A549 (cell line): Measurements from ENCODE around the gene PNMT. TPM values are rescaled to one million over a fixed set of nuclear protein-coding genes. Genes with fewer than 3 reads are reported as not detected.

Source experiments
- ATAC-seq, 2 experiments: fragments of 200-7000 bp in 1 of 2; fragments of >200 bp in 1 of 2; cut with Nextera tagmentation in 1 of 2; cut with Tn5 transposase in 1 of 2; 3 replicates each; pipeline versions ENCODE4 v1.8.0 to v1.9.1; 2018 to 2020; ENCODE audit warnings: mild to moderate bottlenecking in 1 of 2, moderate library complexity in 1 of 2
- CTCF ChIA-PET: fragments of 300-600 bp; sonication (Branson Sonifier 250); formaldehyde crosslinking; extraction: SDS; loops from one replicate; lab custom pipeline; 2021; ENCODE audit warnings: antibody characterized with exemption, inconsistent platforms; lab: Yijun Ruan, JAX
- POLR2A ChIA-PET: fragments of 350-600 bp; formaldehyde crosslinking; extraction: SDS; loops from one replicate; lab custom pipeline; 2021; ENCODE audit warnings: antibody characterized with exemption, inconsistent platforms; lab: Yijun Ruan, JAX
- DNase-seq, 2 experiments: peaks; one replicate each; pipeline versions ENCODE4 v3.0.0 to v3.0.0-alpha.2; 2011 to 2016; ENCODE audit warnings: low read depth in 1 of 2, low spot score in 1 of 2
- FAIRE-seq: peaks from 2 replicates; lab custom pipeline; 2011; peaks lifted over from hg19 to GRCh38; lab: Jason Lieb, UNC
- H3K27ac ChIP-seq, 2 experiments: fragments of >200 bp; sonication (Bioruptor Twin); formaldehyde crosslinking; 3 replicates each; pipeline ENCODE4 v1.5.1; 2016 to 2017
- H3K4me1 ChIP-seq: fragments of >200 bp; sonication (Bioruptor Twin); formaldehyde crosslinking; 3 replicates; pipeline ENCODE4 v1.6.1; 2016
- H3K4me2 ChIP-seq: fragments of >200 bp; sonication (Bioruptor Twin); formaldehyde crosslinking; 3 replicates; pipeline ENCODE4 v1.6.1; 2016
- H3K4me3 ChIP-seq: fragments of >200 bp; sonication (Bioruptor Twin); formaldehyde crosslinking; 3 replicates; pipeline ENCODE4 v1.5.1; 2016
- H3K9me3 ChIP-seq: fragments of >200 bp; sonication (Bioruptor Twin); formaldehyde crosslinking; 3 replicates; pipeline ENCODE4 v1.6.1; 2016
- BHLHE40 ChIP-seq: IDR thresholded peaks from 2 replicates; pipeline ENCODE4 v1.6.1; 2012; ENCODE audit warnings: low read depth, low read length, inconsistent platforms
- CBX8 ChIP-seq: fragments of 200-600 bp; sonication (generic); IDR thresholded peaks from 2 replicates; pipeline ENCODE4 v1.6.1; 2016
- E2F6 ChIP-seq: IDR thresholded peaks from 2 replicates; pipeline ENCODE4 v1.6.1; 2012; ENCODE audit warnings: low read depth, borderline replicate concordance
- EP300 ChIP-seq, 2 experiments: fragments of >200 bp; sonication (Bioruptor Twin); formaldehyde crosslinking; IDR thresholded peaks; 2 replicates in 1 of 2; 3 replicates in 1 of 2; pipeline ENCODE4 v1.6.1; 2016 to 2017
- ESRRA ChIP-seq: fragments of 150-350 bp; IDR thresholded peaks from 2 replicates; pipeline ENCODE4 v1.6.1; 2014; ENCODE audit warnings: mild to moderate bottlenecking, low read length, borderline replicate concordance
- FOSB ChIP-seq: fragments of 250-450 bp; sonication (Bioruptor Pico); IDR thresholded peaks from 2 replicates; pipeline ENCODE4 v1.5.0; 2020; ENCODE audit warnings: mild to moderate bottlenecking, moderate library complexity
- FOXS1 ChIP-seq: fragments of 250-450 bp; sonication (Bioruptor Pico); IDR thresholded peaks from 2 replicates; pipeline ENCODE4 v1.5.0; 2020; ENCODE audit warnings: mild to moderate bottlenecking, moderate library complexity
- GATA3 ChIP-seq: IDR thresholded peaks from 2 replicates; pipeline ENCODE4 v1.6.1; 2012; ENCODE audit warnings: borderline replicate concordance
- HDAC2 ChIP-seq: fragments of 200-600 bp; sonication (generic); IDR thresholded peaks from 2 replicates; pipeline ENCODE4 v1.6.1; 2016
- HEYL ChIP-seq: fragments of 250-450 bp; sonication (Bioruptor Pico); IDR thresholded peaks from 2 replicates; pipeline ENCODE4 v1.8.0; 2021; ENCODE audit warnings: mild to moderate bottlenecking, moderate library complexity
- HOXB13 ChIP-seq: fragments of 250-450 bp; sonication (Bioruptor Pico); IDR thresholded peaks from 2 replicates; pipeline ENCODE4 v1.5.0; 2020; ENCODE audit warnings: low read depth, mild to moderate bottlenecking, moderate library complexity
- JUNB ChIP-seq: fragments of >200 bp; sonication (Bioruptor Twin); formaldehyde crosslinking; IDR thresholded peaks from 2 replicates; pipeline ENCODE4 v1.6.1; 2016
- KDM5A ChIP-seq: fragments of 200-600 bp; sonication (generic); IDR thresholded peaks from 2 replicates; pipeline ENCODE4 v1.6.1; 2016; ENCODE audit warnings: antibody characterized with exemption, mild to moderate bottlenecking
- MAZ ChIP-seq: fragments of 150-350 bp; IDR thresholded peaks from 2 replicates; pipeline ENCODE4 v1.6.1; 2014; ENCODE audit warnings: antibody characterized with exemption, low read depth, low read length, borderline replicate concordance
- NFE2L2 ChIP-seq: fragments of 150-350 bp; conservative IDR thresholded peaks from 2 replicates; pipeline ENCODE4 v1.6.1; 2014; ENCODE audit warnings: low read length
- NR3C1 ChIP-seq: fragments of >200 bp; sonication (Bioruptor Twin); formaldehyde crosslinking; IDR thresholded peaks from 3 replicates; pipeline ENCODE4 v1.6.1; 2017
- PHF8 ChIP-seq: fragments of 200-600 bp; sonication (generic); IDR thresholded peaks from 2 replicates; pipeline ENCODE4 v1.6.1; 2016; ENCODE audit warnings: low read depth, mild to moderate bottlenecking, antibody characterized with exemption, moderate library complexity, borderline replicate concordance
- POLR2AphosphoS2 ChIP-seq: conservative IDR thresholded peaks from 2 replicates; pipeline ENCODE4 v1.6.1; 2012; ENCODE audit warnings: low read length, improper control_type of control experiment, inconsistent platforms
- RAD21 ChIP-seq, 2 experiments: fragments of >200 bp in 1 of 2; sonication (Bioruptor Twin) in 1 of 2; formaldehyde crosslinking in 1 of 2; IDR thresholded peaks in 1 of 2; conservative IDR thresholded peaks in 1 of 2; 2 replicates in 1 of 2; 3 replicates in 1 of 2; pipeline ENCODE4 v1.6.1; 2012 to 2018; ENCODE audit warnings: inconsistent platforms in 1 of 2
- RNF2 ChIP-seq: fragments of 200-600 bp; sonication (generic); IDR thresholded peaks from 2 replicates; pipeline ENCODE4 v1.6.1; 2016; ENCODE audit warnings: low read depth, mild to moderate bottlenecking, antibody characterized with exemption, moderate library complexity, borderline replicate concordance
- SMC3 ChIP-seq: fragments of >200 bp; sonication (Bioruptor Twin); formaldehyde crosslinking; IDR thresholded peaks from 3 replicates; pipeline ENCODE4 v1.6.1; 2018; ENCODE audit warnings: inconsistent platforms
- ZC3H11A ChIP-seq: fragments of 450-650 bp; IDR thresholded peaks from 2 replicates; pipeline ENCODE4 v1.6.1; 2014; ENCODE audit warnings: antibody characterized with exemption, mild to moderate bottlenecking
- ZNF302 ChIP-seq: fragments of 250-450 bp; sonication (Bioruptor Pico); IDR thresholded peaks from 2 replicates; pipeline ENCODE4 v1.9.0; 2021; ENCODE audit warnings: inconsistent platforms, mild to moderate bottlenecking, moderate library complexity
- WGBS: methylation state at CpG from one replicate; pipeline ENCODE4 v1.1.6; 2017; ENCODE audit errors: missing lambda C conversion rate; 5-methylcytosine and 5-hydroxymethylcytosine counted together
- polyA plus RNA-seq, 4 experiments: library from polyadenylated mRNA; depleted of rRNA in 3 of 4; stranded (reverse); fragments of >200 nt; fragmentation: RNase III in 1 of 4; extraction: RNeasy Plus Mini Kit Qiagen cat#74134 plus additional on column Dnase treatment in 1 of 4; gene quantifications; 2 replicates in 3 of 4; 3 replicates in 1 of 4; pipeline ENCODE4 v1.2.3, GENCODE V29; 2011 to 2017
- TF ChIP-seq, protein P1 (sequence below): IDR thresholded peaks from 2 replicates; pipeline ENCODE4 v1.6.1; 2012
- TF ChIP-seq, protein P2 (sequence below): fragments of >200 bp; sonication (Bioruptor Twin); formaldehyde crosslinking; IDR thresholded peaks from 2 replicates; pipeline ENCODE4 v1.6.1; 2016
- TF ChIP-seq, protein P3 (sequence below): fragments of >200 bp; sonication (Bioruptor Twin); formaldehyde crosslinking; IDR thresholded peaks from 3 replicates; pipeline ENCODE4 v1.6.1; 2016

PNMT gene
- polyA plus RNA-seq, 2 of the 4 experiments (the other 2 are of a cell fraction), result not detected

DNA sequence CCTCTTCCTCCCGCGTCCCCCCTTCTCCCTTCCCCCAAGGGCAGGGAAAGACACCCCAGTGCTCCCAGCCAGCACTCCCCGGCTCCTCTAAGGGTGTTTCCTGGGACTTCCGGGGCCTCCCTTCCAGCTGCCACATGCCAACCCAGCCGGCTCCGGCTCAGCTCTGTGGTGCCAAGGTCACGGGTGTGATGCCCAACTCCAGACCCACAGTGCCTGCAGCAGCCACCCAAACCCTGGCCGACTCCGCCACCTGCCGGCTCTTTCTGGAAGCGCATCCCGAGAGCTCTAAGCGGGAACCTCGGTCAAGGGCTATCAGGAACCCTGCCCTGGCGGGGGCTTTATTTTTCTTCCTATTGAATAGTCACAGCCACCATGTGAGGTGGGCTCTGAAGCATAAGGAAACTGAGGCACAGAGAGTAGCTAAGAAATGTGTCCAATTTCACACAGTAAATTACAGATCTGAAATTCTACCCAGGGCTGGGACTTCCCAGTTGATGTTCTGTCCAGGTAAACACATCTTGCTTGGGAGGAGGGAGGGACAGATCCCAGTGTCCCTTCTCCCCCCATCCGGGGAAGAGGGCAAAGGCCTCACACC is 44.8 kb upstream of the PNMT start (continued):
- no peak for TF ChIP-seq E2F6
- no peak for TF ChIP-seq RNF2
- TF ChIP-seq ZNF302, result no peak
- TF ChIP-seq, protein P1, sequence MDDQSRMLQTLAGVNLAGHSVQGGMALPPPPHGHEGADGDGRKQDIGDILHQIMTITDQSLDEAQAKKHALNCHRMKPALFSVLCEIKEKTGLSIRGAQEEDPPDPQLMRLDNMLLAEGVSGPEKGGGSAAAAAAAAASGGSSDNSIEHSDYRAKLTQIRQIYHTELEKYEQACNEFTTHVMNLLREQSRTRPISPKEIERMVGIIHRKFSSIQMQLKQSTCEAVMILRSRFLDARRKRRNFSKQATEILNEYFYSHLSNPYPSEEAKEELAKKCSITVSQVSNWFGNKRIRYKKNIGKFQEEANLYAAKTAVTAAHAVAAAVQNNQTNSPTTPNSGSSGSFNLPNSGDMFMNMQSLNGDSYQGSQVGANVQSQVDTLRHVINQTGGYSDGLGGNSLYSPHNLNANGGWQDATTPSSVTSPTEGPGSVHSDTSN, result no peak
- TF ChIP-seq RAD21 (conservative IDR thresholded peaks at IDR 0.05 in 1 of 2, IDR thresholded peaks at IDR 0.05 in 1 of 2), result peak; percentile 89 to 91
- TF ChIP-seq, protein P2, sequence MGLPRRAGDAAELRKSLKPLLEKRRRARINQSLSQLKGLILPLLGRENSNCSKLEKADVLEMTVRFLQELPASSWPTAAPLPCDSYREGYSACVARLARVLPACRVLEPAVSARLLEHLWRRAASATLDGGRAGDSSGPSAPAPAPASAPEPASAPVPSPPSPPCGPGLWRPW, result no peak
- TF ChIP-seq HDAC2, result no peak
- no peak for TF ChIP-seq ZC3H11A
- TF ChIP-seq SMC3, result peak; percentile 79
- 0 out of 2 replicates have a peak, but pooled peaks have one; percentile 45 for TF ChIP-seq MAZ
- no peak for TF ChIP-seq PHF8
- TF ChIP-seq, all 56 proteins: peak for 5

DNA sequence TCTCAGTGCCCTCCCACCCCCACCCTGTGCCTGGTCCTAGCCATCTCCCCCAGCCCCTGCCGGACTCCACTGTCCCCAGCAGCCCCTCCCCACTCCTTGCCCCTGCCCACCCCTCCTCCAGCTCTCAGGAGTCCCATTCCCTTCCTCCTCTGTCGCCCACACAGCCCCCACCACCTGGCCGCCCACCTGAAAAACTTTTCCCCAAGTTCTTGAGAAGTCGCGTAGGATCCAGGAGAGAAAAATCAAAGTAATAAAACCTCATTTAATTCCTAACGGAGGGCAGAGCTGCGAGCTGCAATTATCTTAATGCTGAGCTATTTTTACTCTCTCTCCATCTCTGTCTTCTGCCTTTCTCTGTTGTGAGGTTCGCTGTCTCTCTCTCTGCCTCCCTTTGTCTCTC is 43.9 kb upstream of the PNMT start:
- DNase-seq, result no peak
- ATAC-seq, result no peak
- Histone ChIP-seq H3K9me3 (no peaks in the 10 kb centered on the region), H3K4me3 (no peak overlapping the region), H3K4me1 (peaks cover 14% of the 10 kb centered on the region; the same call in 2 of the 3 replicates), H3K27ac (no peak overlapping the region), H3K4me2 (no peak overlapping the region)
- WGBS, result 56% methylated on average over 8 of the region's 8 CpGs
- no peak for FAIRE-seq
- ChIA-PET CTCF (interaction anchor here (1.0 to 58.8 kb wide), 13 partner anchors 7 to 417 kb away, joined by 4 to 1581 read pairs (median 83); partner anchors contain the start of genes ERBB2, NEUROD2, PGAP3 and PNMT), POLR2A (no interaction called here)
- no peak for TF ChIP-seq SMC3
- no peak for TF ChIP-seq E2F6
- TF ChIP-seq, protein P3, sequence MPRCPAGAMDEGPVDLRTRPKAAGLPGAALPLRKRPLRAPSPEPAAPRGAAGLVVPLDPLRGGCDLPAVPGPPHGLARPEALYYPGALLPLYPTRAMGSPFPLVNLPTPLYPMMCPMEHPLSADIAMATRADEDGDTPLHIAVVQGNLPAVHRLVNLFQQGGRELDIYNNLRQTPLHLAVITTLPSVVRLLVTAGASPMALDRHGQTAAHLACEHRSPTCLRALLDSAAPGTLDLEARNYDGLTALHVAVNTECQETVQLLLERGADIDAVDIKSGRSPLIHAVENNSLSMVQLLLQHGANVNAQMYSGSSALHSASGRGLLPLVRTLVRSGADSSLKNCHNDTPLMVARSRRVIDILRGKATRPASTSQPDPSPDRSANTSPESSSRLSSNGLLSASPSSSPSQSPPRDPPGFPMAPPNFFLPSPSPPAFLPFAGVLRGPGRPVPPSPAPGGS, result no peak
- no peak for TF ChIP-seq FOSB (CRISPR knock-in tag)
- no peak for TF ChIP-seq HDAC2
- no peak for TF ChIP-seq CBX8
- TF ChIP-seq PHF8, result no peak
- TF ChIP-seq ESRRA, result no peak
- no peak for TF ChIP-seq NR3C1
- TF ChIP-seq ZC3H11A, result no peak
- TF ChIP-seq KDM5A, result no peak
- TF ChIP-seq EP300 (IDR thresholded peaks at IDR 0.05), result no peak
- no peak for TF ChIP-seq NFE2L2
- TF ChIP-seq BHLHE40, result no peak
- TF ChIP-seq POLR2AphosphoS2, result no peak
- no peak for TF ChIP-seq HEYL (CRISPR knock-in tag)
- no peak for TF ChIP-seq HOXB13 (CRISPR knock-in tag)
- TF ChIP-seq GATA3, result no peak
- no peak for TF ChIP-seq JUNB
- no peak for TF ChIP-seq FOXS1
